A673 (cell line): Measurements from ENCODE around the gene CDK13.

ENCODE experiments used
- EZH2 ChIP-seq: fragments of 200-600 bp; sonication (generic); IDR thresholded peaks from 2 replicates; pipeline ENCODE4 v1.6.1; 2017; ENCODE audit warnings: borderline replicate concordance, low read depth, mild to moderate bottlenecking, mixed read lengths, antibody characterized with exemption, low read length; ENCODE audit not compliant: poor library complexity, severe bottlenecking
- TF ChIP-seq, protein P1 (sequence below): fragments of 300-800, 200-600 bp; sonication (generic); conservative IDR thresholded peaks from 2 replicates; pipeline ENCODE4 v1.5.1; 2017; ENCODE audit warnings: low read depth, mild to moderate bottlenecking, antibody characterized with exemption, low read length, moderate library complexity, mixed read lengths

DNA sequence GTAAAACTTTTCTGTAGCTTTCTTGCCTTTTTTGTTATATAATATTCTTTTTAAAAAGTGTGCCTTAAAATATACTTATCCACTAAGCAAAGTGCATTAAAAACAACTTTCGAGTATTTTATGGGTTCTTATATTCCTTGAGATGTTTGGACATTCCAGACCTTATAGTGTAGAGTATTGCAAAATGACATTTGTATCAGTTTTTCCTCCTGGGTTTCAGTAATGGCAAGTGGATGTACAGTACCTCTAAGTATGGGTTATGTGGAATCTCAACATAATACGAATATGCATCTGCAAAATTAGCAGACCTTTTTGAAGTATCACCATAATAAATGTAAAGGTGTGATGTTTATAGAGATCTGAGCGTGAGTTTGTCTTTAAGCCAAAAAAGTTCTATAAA is 2.7 kb downstream of the CDK13 start:
- TF ChIP-seq, protein P1, sequence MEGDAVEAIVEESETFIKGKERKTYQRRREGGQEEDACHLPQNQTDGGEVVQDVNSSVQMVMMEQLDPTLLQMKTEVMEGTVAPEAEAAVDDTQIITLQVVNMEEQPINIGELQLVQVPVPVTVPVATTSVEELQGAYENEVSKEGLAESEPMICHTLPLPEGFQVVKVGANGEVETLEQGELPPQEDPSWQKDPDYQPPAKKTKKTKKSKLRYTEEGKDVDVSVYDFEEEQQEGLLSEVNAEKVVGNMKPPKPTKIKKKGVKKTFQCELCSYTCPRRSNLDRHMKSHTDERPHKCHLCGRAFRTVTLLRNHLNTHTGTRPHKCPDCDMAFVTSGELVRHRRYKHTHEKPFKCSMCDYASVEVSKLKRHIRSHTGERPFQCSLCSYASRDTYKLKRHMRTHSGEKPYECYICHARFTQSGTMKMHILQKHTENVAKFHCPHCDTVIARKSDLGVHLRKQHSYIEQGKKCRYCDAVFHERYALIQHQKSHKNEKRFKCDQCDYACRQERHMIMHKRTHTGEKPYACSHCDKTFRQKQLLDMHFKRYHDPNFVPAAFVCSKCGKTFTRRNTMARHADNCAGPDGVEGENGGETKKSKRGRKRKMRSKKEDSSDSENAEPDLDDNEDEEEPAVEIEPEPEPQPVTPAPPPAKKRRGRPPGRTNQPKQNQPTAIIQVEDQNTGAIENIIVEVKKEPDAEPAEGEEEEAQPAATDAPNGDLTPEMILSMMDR: no peak
- no peak for TF ChIP-seq EZH2
